H1 (cell line): ENCODE data around the gene TVP23A. TPM values are rescaled to one million over a fixed set of nuclear protein-coding genes. Genes with fewer than 3 reads are reported as not detected.

Experiments used
- CHD7 ChIP-seq: fragments of 300-600 bp; sonication (generic); IDR thresholded peaks from 2 replicates; pipeline ENCODE4 v1.7.1; 2012; ENCODE audit warnings: low read length, moderate library complexity, mild to moderate bottlenecking, inconsistent platforms; ENCODE audit not compliant: insufficient replicate concordance
- CTCF ChIP-seq, 3 experiments: IDR thresholded peaks; 1 replicate in 2 of 3; 2 replicates in 1 of 3; pipeline versions ENCODE4 v1.5.1 to v1.6.1; 2011; ENCODE audit warnings: low read length in 3 of 3, mild to moderate bottlenecking in 3 of 3, inconsistent platforms in 2 of 3, low read depth in 1 of 3, moderate library complexity in 1 of 3; ENCODE audit not compliant: insufficient read depth in 1 of 3; ENCODE audit errors: control extremely low read depth in 1 of 3
- HDAC6 ChIP-seq: IDR thresholded peaks from one replicate; pipeline ENCODE4 v1.7.1; 2012; ENCODE audit warnings: low read depth, mild to moderate bottlenecking, inconsistent platforms, low read length, moderate library complexity
- polyA plus RNA-seq, 7 experiments: library from polyadenylated mRNA; depleted of rRNA in 3 of 7; stranded (reverse) in 5 of 7; unstranded in 2 of 7; fragments of >200 nt in 5 of 7; fragments of 200-250 nt in 2 of 7; gene quantifications; 1 replicate in 5 of 7; 2 replicates in 1 of 7; 4 replicates in 1 of 7; pipeline versions ENCODE4 v1.2.1 to v1.2.3, GENCODE V29; 2011 to 2013; ENCODE audit warnings: missing spikeins in 2 of 7, mixed read lengths in 2 of 7
- total RNA-seq: library from RNA; stranded (reverse); fragmentation: NEBNext Ultra II Directional; extraction: Animal tissue kit (Norgen Biotek cat#: 25700); gene quantifications from 2 replicates; pipeline ENCODE4 v1.2.1, GENCODE V29; 2021

Gene TVP23A
- total and polyA plus RNA-seq, 2 of the 8 experiments (the other 6 are each of a cell fraction or from before 2014, with no cell fraction given) = 2.2 to 3.1 TPM

GRCh38 chr16:10850478-10850850 lies 31.9 kb upstream of the TVP23A start (continued):
- TF ChIP-seq CHD7 (no peak), HDAC6 (no peak), CTCF (IDR thresholded peaks at IDR 0.05; ENCODE audit: control extremely low read depth in 1 of 3, insufficient read depth in 1 of 3, low read depth in 1 of 3, low read length in 3 of 3) (no peak)
- TF ChIP-seq, all 59 proteins: peak for 0
